Activated CD8-positive, alpha-beta memory T cell treated with anti-CD3 and anti-CD28 coated beads, Interleukin-2, amount 50 U/mL, for 24 hours (primary cell): ENCODE measurements around the gene C8G.

Experiments used
- DNase-seq: peaks from one replicate; pipeline ENCODE4 v3.0.0-alpha.2; 2020; ENCODE audit errors: extremely low read depth

The C8G gene

GRCh38 chr9:136941231-136942111, 3.6 kb upstream of the C8G start:
- DNase-seq: no peak

GRCh38 chr9:136942112-136942880, 2.7 kb upstream of the C8G start:
- DNase-seq: no peak

- no peak for DNase-seq
Observed at GRCh38 chr9:136942881-136943230, 2.2 kb upstream of the C8G start.

- no peak for DNase-seq
Observed at GRCh38 chr9:136943291-136944211, 1.5 kb upstream of the C8G start.

GRCh38 chr9:136944212-136944518, 878 bp upstream of the C8G start:
- no peak for DNase-seq

- DNase-seq: no peak
Observed at GRCh38 chr9:136945333-136946227, 537 bp downstream of the C8G start.

GRCh38 chr9:136946228-136947027, 1.4 kb downstream of the C8G start:
- no peak for DNase-seq

GRCh38 chr9:136947028-136947891, 2.2 kb downstream of the C8G start:
- DNase-seq: no peak

- DNase-seq: no peak
Observed at GRCh38 chr9:136947955-136948510, 3.0 kb downstream of the C8G start.

GRCh38 chr9:136949239-136949816, 4.3 kb downstream of the C8G start:
- no peak for DNase-seq

- peak; percentile 93 for DNase-seq
Observed at GRCh38 chr9:136949817-136950655, 5.0 kb downstream of the C8G start.

- DNase-seq: no peak
Observed at GRCh38 chr9:136950656-136951276, 5.7 kb downstream of the C8G start.

- no peak for DNase-seq
Observed at GRCh38 chr9:136951541-136952320, 6.7 kb downstream of the C8G start, which contains the start of gene LCN12. Gene LCN12 (plus strand): TSS chr9:136952273. CDS start chr9:136952328, 55 bp downstream.

- DNase-seq: no peak
Observed at GRCh38 chr9:136952321-136952850, 7.3 kb downstream of the C8G start.

GRCh38 chr9:136952876-136953770, 8.1 kb downstream of the C8G start:
- DNase-seq: no peak
